ENCODE results near the gene BCAP31.

GRCh38 chrX:153706799-153707198 is 17.4 kb downstream of the BCAP31 start:
- TF ChIP-seq BACH2 (CRISPR knock-in tag; IDR thresholded peaks at IDR 0.05; ENCODE audit: borderline replicate concordance) (no peak), ZFP30 (CRISPR knock-in tag; IDR thresholded peaks at IDR 0.05) (no peak), ESRRG (CRISPR knock-in tag; IDR thresholded peaks at IDR 0.05) (no peak), RARB (CRISPR knock-in tag; IDR thresholded peaks at IDR 0.05) (no peak), ZNF70 (CRISPR knock-in tag; IDR thresholded peaks at IDR 0.05) (no peak), SNAI2 (CRISPR knock-in tag; IDR thresholded peaks at IDR 0.05) (no peak), ZNF565 (CRISPR knock-in tag; conservative IDR thresholded peaks at IDR 0.05; ENCODE audit: low read depth) (no peak), TOX (CRISPR knock-in tag; IDR thresholded peaks at IDR 0.05; ENCODE audit: borderline replicate concordance) (no peak), ZNF8 (CRISPR knock-in tag; IDR thresholded peaks at IDR 0.05) (no peak), GLIS3 (CRISPR knock-in tag; IDR thresholded peaks at IDR 0.05) (no peak)
- TF ChIP-seq, protein P1, sequence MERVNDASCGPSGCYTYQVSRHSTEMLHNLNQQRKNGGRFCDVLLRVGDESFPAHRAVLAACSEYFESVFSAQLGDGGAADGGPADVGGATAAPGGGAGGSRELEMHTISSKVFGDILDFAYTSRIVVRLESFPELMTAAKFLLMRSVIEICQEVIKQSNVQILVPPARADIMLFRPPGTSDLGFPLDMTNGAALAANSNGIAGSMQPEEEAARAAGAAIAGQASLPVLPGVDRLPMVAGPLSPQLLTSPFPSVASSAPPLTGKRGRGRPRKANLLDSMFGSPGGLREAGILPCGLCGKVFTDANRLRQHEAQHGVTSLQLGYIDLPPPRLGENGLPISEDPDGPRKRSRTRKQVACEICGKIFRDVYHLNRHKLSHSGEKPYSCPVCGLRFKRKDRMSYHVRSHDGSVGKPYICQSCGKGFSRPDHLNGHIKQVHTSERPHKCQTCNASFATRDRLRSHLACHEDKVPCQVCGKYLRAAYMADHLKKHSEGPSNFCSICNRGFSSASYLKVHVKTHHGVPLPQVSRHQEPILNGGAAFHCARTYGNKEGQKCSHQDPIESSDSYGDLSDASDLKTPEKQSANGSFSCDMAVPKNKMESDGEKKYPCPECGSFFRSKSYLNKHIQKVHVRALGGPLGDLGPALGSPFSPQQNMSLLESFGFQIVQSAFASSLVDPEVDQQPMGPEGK (CRISPR knock-in tag; IDR thresholded peaks at IDR 0.05; ENCODE audit: borderline replicate concordance): no peak
